ENCODE results near the gene GFAP.
A peak's percentile ranks its signal among the peaks of the same experiment; 100 is the strongest.

GFAP gene

GRCh38 chr17:44867841-44868240, 47.5 kb downstream of the GFAP start:
- H3K9ac ChIP-seq (ENCODE audit: low read length), result no peak overlapping the region
- H3K36me3 ChIP-seq (ENCODE audit: control insufficient read depth, insufficient read depth, low read length, severe bottlenecking), result peaks cover 71% of the 10 kb centered on the region
- peaks cover 10% of the 10 kb centered on the region for H3K4me1 ChIP-seq (ENCODE audit: control insufficient read depth, insufficient read depth, low read length)
- no peak overlapping the region for H3K4me3 ChIP-seq (ENCODE audit: low read length)
- no peaks in the 10 kb centered on the region for H3K27me3 ChIP-seq (replicated peaks; ENCODE audit: control insufficient read depth, insufficient read depth, low read length)
- no peak for DNase-seq (ENCODE audit: low read depth)
- H3K9me3 ChIP-seq (ENCODE audit: control insufficient read depth, low read length), result no peaks in the 10 kb centered on the region

- H3K4me3 ChIP-seq (ENCODE audit: low read length), result no peak overlapping the region
- H3K9me3 ChIP-seq (ENCODE audit: control insufficient read depth, low read length), result no peaks in the 10 kb centered on the region
- DNase-seq (ENCODE audit: low read depth), result peak; percentile 48
- peaks cover 73% of the 10 kb centered on the region for H3K36me3 ChIP-seq (ENCODE audit: control insufficient read depth, insufficient read depth, low read length, severe bottlenecking)
- H3K4me1 ChIP-seq (ENCODE audit: control insufficient read depth, insufficient read depth, low read length), result no peaks in the 10 kb centered on the region
- no peak overlapping the region for H3K9ac ChIP-seq (ENCODE audit: low read length)
- no peaks in the 10 kb centered on the region for H3K27me3 ChIP-seq (replicated peaks; ENCODE audit: control insufficient read depth, insufficient read depth, low read length)
Observed at GRCh38 chr17:44865931-44866330, 49.4 kb downstream of the GFAP start.

- peaks cover 77% of the 10 kb centered on the region for H3K36me3 ChIP-seq (ENCODE audit: control insufficient read depth, insufficient read depth, low read length, severe bottlenecking)
Observed at GRCh38 chr17:44865231-44865660, 50.1 kb downstream of the GFAP start.

GRCh38 chr17:44864831-44865230, 50.5 kb downstream of the GFAP start:
- Histone ChIP-seq H3K4me3 (ENCODE audit: low read length) (no peak overlapping the region), H3K36me3 (ENCODE audit: control insufficient read depth, insufficient read depth, low read length, severe bottlenecking) (peaks cover 77% of the 10 kb centered on the region), H3K27me3 (replicated peaks; ENCODE audit: control insufficient read depth, insufficient read depth, low read length) (no peaks in the 10 kb centered on the region), H3K4me1 (ENCODE audit: control insufficient read depth, insufficient read depth, low read length) (no peaks in the 10 kb centered on the region), H3K9me3 (ENCODE audit: control insufficient read depth, low read length) (no peaks in the 10 kb centered on the region), H3K9ac (ENCODE audit: low read length) (no peak overlapping the region)
- no peak for DNase-seq (ENCODE audit: low read depth)

More at GRCh38 chr17:44865231-44865660, 50.1 kb downstream of the GFAP start:
- no peaks in the 10 kb centered on the region for H3K4me1 ChIP-seq (ENCODE audit: control insufficient read depth, insufficient read depth, low read length)
- H3K27me3 ChIP-seq (replicated peaks; ENCODE audit: control insufficient read depth, insufficient read depth, low read length), result no peaks in the 10 kb centered on the region
- H3K9ac ChIP-seq (ENCODE audit: low read length), result no peak overlapping the region
- H3K4me3 ChIP-seq (ENCODE audit: low read length), result no peak overlapping the region
- peak; percentile 91 for DNase-seq (ENCODE audit: low read depth)
- no peaks in the 10 kb centered on the region for H3K9me3 ChIP-seq (ENCODE audit: control insufficient read depth, low read length)

GRCh38 chr17:44863061-44863918, 52.0 kb downstream of the GFAP start:
- Histone ChIP-seq H3K27me3 (replicated peaks; ENCODE audit: control insufficient read depth, insufficient read depth, low read length) (no peaks in the 10 kb centered on the region), H3K36me3 (ENCODE audit: control insufficient read depth, insufficient read depth, low read length, severe bottlenecking) (peaks cover 77% of the 10 kb centered on the region), H3K9me3 (ENCODE audit: control insufficient read depth, low read length) (no peaks in the 10 kb centered on the region), H3K4me1 (ENCODE audit: control insufficient read depth, insufficient read depth, low read length) (no peaks in the 10 kb centered on the region), H3K9ac (ENCODE audit: low read length) (no peak overlapping the region), H3K4me3 (ENCODE audit: low read length) (no peak overlapping the region)
- no peak for DNase-seq (ENCODE audit: low read depth)

- Histone ChIP-seq H3K4me3 (ENCODE audit: low read length) (no peak overlapping the region), H3K4me1 (ENCODE audit: control insufficient read depth, insufficient read depth, low read length) (no peaks in the 10 kb centered on the region), H3K27me3 (replicated peaks; ENCODE audit: control insufficient read depth, insufficient read depth, low read length) (no peaks in the 10 kb centered on the region), H3K9me3 (ENCODE audit: control insufficient read depth, low read length) (no peaks in the 10 kb centered on the region), H3K9ac (ENCODE audit: low read length) (no peak overlapping the region), H3K36me3 (ENCODE audit: control insufficient read depth, insufficient read depth, low read length, severe bottlenecking) (peaks cover 77% of the 10 kb centered on the region)
- DNase-seq (ENCODE audit: low read depth), result no peak
Observed at GRCh38 chr17:44862278-44862914, 52.9 kb downstream of the GFAP start.

GRCh38 chr17:44859701-44860100, 55.6 kb downstream of the GFAP start:
- H3K4me3 ChIP-seq (ENCODE audit: low read length), result no peak overlapping the region
- no peaks in the 10 kb centered on the region for H3K27me3 ChIP-seq (replicated peaks; ENCODE audit: control insufficient read depth, insufficient read depth, low read length)
- no peaks in the 10 kb centered on the region for H3K9me3 ChIP-seq (ENCODE audit: control insufficient read depth, low read length)
- no peak overlapping the region for H3K9ac ChIP-seq (ENCODE audit: low read length)
- H3K4me1 ChIP-seq (ENCODE audit: control insufficient read depth, insufficient read depth, low read length), result peaks cover 6% of the 10 kb centered on the region
- DNase-seq (ENCODE audit: low read depth), result no peak
- H3K36me3 ChIP-seq (ENCODE audit: control insufficient read depth, insufficient read depth, low read length, severe bottlenecking), result peaks cover 94% of the 10 kb centered on the region

- Histone ChIP-seq H3K27me3 (replicated peaks; ENCODE audit: control insufficient read depth, insufficient read depth, low read length) (no peaks in the 10 kb centered on the region), H3K36me3 (ENCODE audit: control insufficient read depth, insufficient read depth, low read length, severe bottlenecking) (peaks cover 90% of the 10 kb centered on the region), H3K4me1 (ENCODE audit: control insufficient read depth, insufficient read depth, low read length) (peaks cover 6% of the 10 kb centered on the region), H3K9ac (ENCODE audit: low read length) (no peak overlapping the region), H3K9me3 (ENCODE audit: control insufficient read depth, low read length) (no peaks in the 10 kb centered on the region), H3K4me3 (ENCODE audit: low read length) (no peak overlapping the region)
- DNase-seq (ENCODE audit: low read depth), result no peak
Observed at GRCh38 chr17:44854192-44854591, 61.1 kb downstream of the GFAP start.

Data from adipocyte (in vitro differentiated cells).